Keratinocyte (primary cell): Measurements from ENCODE around the gene RAX2. TPM values are rescaled to one million over a fixed set of nuclear protein-coding genes. Genes with fewer than 3 reads are reported as not detected.

Source experiments
- DNase-seq: peaks from one replicate; pipeline ENCODE4 v3.0.0-alpha.2; 2011; ENCODE audit warnings: low read depth, missing footprints, low spot score
- FAIRE-seq: peaks from 2 replicates; lab custom pipeline; 2011; peaks lifted over from hg19 to GRCh38; lab: Jason Lieb, UNC
- H2AFZ ChIP-seq: 2 replicates; pipeline ENCODE4 v1.6.0; 2012; ENCODE audit warnings: low read length, control low read depth, inconsistent platforms; ENCODE audit not compliant: control insufficient read depth
- H3K27ac ChIP-seq: 2 replicates; pipeline ENCODE4 v1.5.1; 2011; ENCODE audit warnings: low read length; ENCODE audit not compliant: control insufficient read depth, insufficient read depth
- H3K27me3 ChIP-seq: 3 replicates; pipeline ENCODE4 v1.6.0; 2011; ENCODE audit warnings: low read length; ENCODE audit not compliant: control insufficient read depth, insufficient read depth; ENCODE audit errors: extremely low read depth
- H3K36me3 ChIP-seq, 2 experiments: 2 replicates in 1 of 2; 3 replicates in 1 of 2; pipeline ENCODE4 v1.5.1; 2011; ENCODE audit warnings: low read length in 2 of 2, mild to moderate bottlenecking in 1 of 2; ENCODE audit not compliant: control insufficient read depth in 2 of 2, insufficient read depth in 2 of 2; ENCODE audit errors: extremely low read depth in 1 of 2
- H3K4me1 ChIP-seq: 3 replicates; pipeline ENCODE4 v1.5.1; 2011; ENCODE audit warnings: low read length; ENCODE audit not compliant: control insufficient read depth, insufficient read depth; ENCODE audit errors: extremely low read depth
- H3K4me2 ChIP-seq: 3 replicates; pipeline ENCODE4 v1.6.0; 2011; ENCODE audit warnings: low read depth, low read length; ENCODE audit not compliant: control insufficient read depth, insufficient read depth; ENCODE audit errors: extremely low read depth
- H3K4me3 ChIP-seq, 3 experiments: fragments of 200-600 bp in 1 of 3; sonication (generic) in 1 of 3; 2 replicates in 2 of 3; 3 replicates in 1 of 3; pipeline ENCODE4 v1.5.1; 2011 to 2016; ENCODE audit warnings: low read length in 3 of 3, mild to moderate bottlenecking in 3 of 3, control low read depth in 2 of 3, inconsistent platforms in 1 of 3, low read depth in 1 of 3, mixed read lengths in 1 of 3, mixed run types in 1 of 3, moderate library complexity in 1 of 3; ENCODE audit not compliant: control insufficient read depth in 2 of 3, insufficient read depth in 2 of 3; ENCODE audit errors: extremely low read depth in 1 of 3
- H3K79me2 ChIP-seq: 2 replicates; pipeline ENCODE4 v1.6.0; 2012; ENCODE audit warnings: low read length; ENCODE audit not compliant: control insufficient read depth, insufficient read depth
- H3K9ac ChIP-seq: 3 replicates; pipeline ENCODE4 v1.6.0; 2011; ENCODE audit warnings: low read length; ENCODE audit not compliant: control insufficient read depth, insufficient read depth; ENCODE audit errors: extremely low read depth
- H3K9me1 ChIP-seq: 3 replicates; pipeline ENCODE4 v1.6.0; 2011; ENCODE audit warnings: low read length; ENCODE audit not compliant: control insufficient read depth, insufficient read depth; ENCODE audit errors: extremely low read depth
- H3K9me3 ChIP-seq: 2 replicates; pipeline ENCODE4 v1.5.1; 2012; ENCODE audit warnings: low read depth, low read length; ENCODE audit not compliant: control insufficient read depth
- H4K20me1 ChIP-seq: 3 replicates; pipeline ENCODE4 v1.6.0; 2011; ENCODE audit warnings: low read length; ENCODE audit not compliant: control insufficient read depth, insufficient read depth; ENCODE audit errors: extremely low read depth
- CTCF ChIP-seq, 3 experiments: IDR thresholded peaks in 1 of 3; conservative IDR thresholded peaks in 1 of 3; optimal IDR thresholded peaks in 1 of 3; 2 replicates in 2 of 3; 3 replicates in 1 of 3; pipeline versions ENCODE3 to v1.5.1; 2011; ENCODE audit warnings: low read length in 3 of 3, mild to moderate bottlenecking in 3 of 3, moderate library complexity in 2 of 3, control low read depth in 1 of 3, inconsistent platforms in 1 of 3; ENCODE audit not compliant: insufficient read depth in 2 of 3; ENCODE audit errors: extremely low read depth in 1 of 3
- EZH2 ChIP-seq: IDR thresholded peaks from one replicate; pipeline ENCODE4 v1.6.1; 2012; ENCODE audit warnings: inconsistent platforms, mild to moderate bottlenecking, low read length, moderate library complexity
- dilution Hi-C: fragments of 300-500 bp; cut with MboI; formaldehyde crosslinking; loops from one replicate; pipeline ENCODE4 v1.7.0; 2020; ENCODE audit warnings: low sequenced_read_pairs; ENCODE audit not compliant: extremely low pct_ligation_motif_present
- polyA plus RNA-seq, 5 experiments: library from polyadenylated mRNA; depleted of rRNA in 3 of 5; stranded (reverse) in 3 of 5; stranded (forward) in 1 of 5; unstranded in 1 of 5; fragments of >200 nt; gene quantifications; 1 replicate in 1 of 5; 2 replicates in 3 of 5; 3 replicates in 1 of 5; pipeline versions ENCODE4 v1.2.1 to v1.2.3, GENCODE V29; 2011 to 2012; ENCODE audit warnings: missing spikeins in 2 of 5, low read depth in 1 of 5, low replicate concordance in 1 of 5

The RAX2 gene
- polyA plus RNA-seq, 1 donor (not counting 4 experiments of a cell fraction or from before 2014, with no cell fraction given): not detected

- Histone ChIP-seq H4K20me1 (no peaks in the 10 kb centered on the region), H3K4me3 (no peak overlapping the region), H3K4me2 (no peak overlapping the region), H2AFZ (no peak overlapping the region), H3K9me1 (no peaks in the 10 kb centered on the region), H3K4me1 (no peaks in the 10 kb centered on the region), H3K36me3 (no peaks in the 10 kb centered on the region), H3K79me2 (no peaks in the 10 kb centered on the region), H3K9me3 (no peaks in the 10 kb centered on the region), H3K9ac (no peak overlapping the region), H3K27me3 (peaks cover 3% of the 10 kb centered on the region), H3K27ac (no peak overlapping the region)
- FAIRE-seq: no peak
- no peak for DNase-seq
- dilution Hi-C loops: no loop called here
- TF ChIP-seq EZH2 (no peak), CTCF (optimal IDR thresholded peaks at IDR 0.05 in 1 of 3, IDR thresholded peaks at IDR 0.05 in 1 of 3, conservative IDR thresholded peaks at IDR 0.05 in 1 of 3; ENCODE audit: extremely low read depth in 1 of 3, insufficient read depth in 2 of 3, low read length in 3 of 3) (no peak)
Observed at GRCh38 chr19:3737487-3738205, 34.4 kb downstream of the RAX2 start.

GRCh38 chr19:3736106-3736724 is 35.8 kb downstream of the RAX2 start:
- Histone ChIP-seq H3K9me1 (no peaks in the 10 kb centered on the region), H3K36me3 (no peaks in the 10 kb centered on the region), H3K27ac (no peak overlapping the region), H3K4me3 (no peak overlapping the region), H2AFZ (no peak overlapping the region), H3K79me2 (no peaks in the 10 kb centered on the region), H3K4me2 (no peak overlapping the region), H4K20me1 (no peaks in the 10 kb centered on the region), H3K9ac (no peak overlapping the region), H3K4me1 (no peaks in the 10 kb centered on the region), H3K9me3 (no peaks in the 10 kb centered on the region), H3K27me3 (peaks cover 3% of the 10 kb centered on the region)
- no peak for DNase-seq
- no peak for FAIRE-seq
- TF ChIP-seq EZH2 (no peak), CTCF (optimal IDR thresholded peaks at IDR 0.05 in 1 of 3, IDR thresholded peaks at IDR 0.05 in 1 of 3, conservative IDR thresholded peaks at IDR 0.05 in 1 of 3; ENCODE audit: extremely low read depth in 1 of 3, insufficient read depth in 2 of 3, low read length in 3 of 3) (no peak)
- dilution Hi-C loops: no loop called here
